K562 treated with DMSO at 1 percent for 24 hours (cell line): ENCODE results near the gene ZSCAN21. TPM values are rescaled to one million over a fixed set of nuclear protein-coding genes. Genes with fewer than 3 reads are reported as not detected.

Experiments used
- total RNA-seq: library from RNA; unstranded; fragments of 300-600 nt; gene quantifications from 2 replicates; pipeline ENCODE4 v1.2.3, GENCODE V29; 2022; ENCODE audit warnings: low read depth; ENCODE audit not compliant: insufficient read depth

Gene ZSCAN21
- total RNA-seq, result 13.1 and 17.1 TPM in 2 replicates

DNA sequence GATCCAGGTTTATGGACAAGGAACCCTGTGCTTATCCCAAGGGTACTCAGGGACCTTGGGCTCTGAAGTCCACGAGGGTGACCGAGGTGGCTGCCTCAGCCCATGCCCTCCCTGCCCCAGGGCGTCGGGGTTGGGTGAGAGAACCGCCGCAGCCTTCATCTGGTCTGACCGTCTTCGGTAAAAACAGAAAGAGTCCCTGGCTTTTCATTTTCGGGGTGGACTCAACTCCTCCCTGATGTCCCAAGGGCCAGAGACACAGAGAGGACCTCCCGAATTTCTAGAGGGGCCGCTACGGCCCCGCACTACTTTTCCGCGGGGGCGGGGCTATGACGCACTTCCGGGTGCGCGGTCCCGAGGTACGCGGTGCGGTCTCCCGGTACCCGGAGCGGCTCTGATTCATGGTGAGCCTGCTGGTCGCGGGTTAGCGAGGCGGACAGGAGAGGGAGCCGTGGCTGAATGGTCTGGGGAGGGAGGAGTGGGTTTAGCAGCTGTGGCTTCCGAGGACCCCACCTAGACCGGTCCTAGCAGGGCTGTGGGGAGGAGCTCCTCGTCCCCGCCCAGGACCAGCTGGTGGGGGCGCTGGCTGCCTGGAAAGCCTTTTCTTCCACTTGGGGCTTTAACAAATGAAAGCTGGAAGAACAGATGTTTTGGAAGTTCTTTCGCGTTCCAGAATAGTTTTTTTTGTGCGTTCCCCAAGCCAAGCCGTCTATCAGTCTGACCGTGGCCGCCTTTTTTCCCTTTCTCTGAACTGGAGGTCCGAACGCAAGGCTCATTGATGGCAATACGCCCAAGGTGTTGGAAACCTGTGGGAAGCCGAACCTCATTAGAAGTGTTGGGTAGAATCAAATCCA is at the start of gene ZSCAN21:
TSS of gene ZSCAN21 (plus strand) at position 334 of the 851 bp plus-strand sequence. CDS start 7,233 bp downstream, outside the sequence.

DNA sequence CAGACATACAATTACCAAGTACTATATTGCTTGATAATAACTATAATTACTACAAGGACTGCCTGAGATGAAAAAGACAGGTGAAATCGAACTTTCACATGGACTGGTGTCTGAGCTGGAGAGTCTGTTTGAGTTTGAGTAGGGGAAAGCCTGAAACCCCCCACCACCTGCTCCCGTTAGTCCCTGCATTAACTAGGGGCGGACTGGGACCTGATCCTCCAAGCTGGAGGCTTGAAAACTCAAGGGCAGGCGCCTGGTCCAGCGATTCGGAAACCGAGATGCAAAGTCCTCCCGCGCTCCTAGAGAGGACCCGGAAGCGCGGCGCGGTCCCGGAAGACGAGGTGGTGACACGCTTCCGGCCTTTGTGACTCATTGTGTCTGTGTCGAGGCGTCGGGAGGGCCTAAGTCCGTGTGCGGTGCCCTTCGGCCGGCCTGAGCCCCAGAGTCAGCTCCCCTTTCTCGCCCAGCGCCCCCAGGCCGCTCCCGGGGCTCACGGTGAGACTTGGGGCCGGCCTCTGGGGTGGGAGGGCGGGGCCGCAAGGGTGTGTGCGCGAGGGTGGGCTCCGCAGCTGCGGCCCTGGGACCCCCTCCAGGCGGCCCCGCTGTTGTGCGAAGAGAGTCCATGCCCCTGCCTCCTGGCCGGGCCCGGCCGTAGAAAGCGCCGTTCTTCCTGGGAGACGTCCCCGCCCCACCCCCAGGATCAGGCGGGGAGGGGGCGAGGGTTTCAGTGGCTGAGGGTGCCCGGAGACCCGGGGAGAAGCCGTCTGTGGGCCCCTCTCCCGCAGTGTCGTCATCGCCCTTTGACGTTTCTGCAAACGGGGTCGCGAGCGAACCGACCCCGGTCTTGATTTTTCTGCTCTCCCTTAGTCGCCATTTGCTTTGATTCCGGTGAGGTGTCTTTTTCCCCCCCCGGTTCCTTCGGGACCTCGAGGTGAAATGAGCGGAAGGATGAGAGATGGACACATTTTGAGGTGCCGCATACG is 34.1 kb upstream of the ZSCAN21 start, which contains the start of gene ZKSCAN1:
TSS of gene ZKSCAN1 (plus strand) at position 365 of the 983 bp plus-strand sequence. CDS start 7,911 bp downstream, outside the sequence.

DNA sequence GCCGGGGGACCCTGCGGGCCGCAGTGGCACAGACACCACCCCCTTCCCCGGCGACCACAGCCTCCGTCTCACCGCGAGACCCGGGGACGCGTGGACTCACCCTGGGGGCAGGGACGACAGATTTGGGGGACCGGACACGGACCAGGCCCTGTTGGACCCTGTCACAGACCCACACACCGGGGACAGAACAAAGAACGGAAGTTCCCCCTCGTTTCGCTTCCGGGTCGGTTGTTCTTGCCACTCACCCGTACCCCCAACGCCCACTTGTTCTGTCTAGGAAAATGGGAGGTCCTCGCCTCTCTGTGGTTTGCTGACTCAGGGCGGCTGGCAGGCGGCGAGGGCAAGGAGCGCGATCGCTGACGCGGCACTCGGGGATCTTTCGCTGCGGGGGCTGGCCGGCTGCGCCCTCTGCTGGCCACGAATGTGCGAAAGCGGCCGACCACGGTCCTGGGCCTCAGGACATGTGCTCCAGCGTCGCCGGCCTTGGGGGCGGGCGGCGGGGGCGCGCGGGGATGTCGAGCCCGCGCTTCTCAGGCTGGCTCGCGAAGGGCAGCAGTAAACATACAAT is 32.0 kb downstream of the ZSCAN21 start, which contains the start of gene ZNF3:
TSS of gene ZNF3 (minus strand) at position 189 of the 568 bp plus-strand sequence. CDS start 4,366 bp downstream, outside the sequence.

DNA sequence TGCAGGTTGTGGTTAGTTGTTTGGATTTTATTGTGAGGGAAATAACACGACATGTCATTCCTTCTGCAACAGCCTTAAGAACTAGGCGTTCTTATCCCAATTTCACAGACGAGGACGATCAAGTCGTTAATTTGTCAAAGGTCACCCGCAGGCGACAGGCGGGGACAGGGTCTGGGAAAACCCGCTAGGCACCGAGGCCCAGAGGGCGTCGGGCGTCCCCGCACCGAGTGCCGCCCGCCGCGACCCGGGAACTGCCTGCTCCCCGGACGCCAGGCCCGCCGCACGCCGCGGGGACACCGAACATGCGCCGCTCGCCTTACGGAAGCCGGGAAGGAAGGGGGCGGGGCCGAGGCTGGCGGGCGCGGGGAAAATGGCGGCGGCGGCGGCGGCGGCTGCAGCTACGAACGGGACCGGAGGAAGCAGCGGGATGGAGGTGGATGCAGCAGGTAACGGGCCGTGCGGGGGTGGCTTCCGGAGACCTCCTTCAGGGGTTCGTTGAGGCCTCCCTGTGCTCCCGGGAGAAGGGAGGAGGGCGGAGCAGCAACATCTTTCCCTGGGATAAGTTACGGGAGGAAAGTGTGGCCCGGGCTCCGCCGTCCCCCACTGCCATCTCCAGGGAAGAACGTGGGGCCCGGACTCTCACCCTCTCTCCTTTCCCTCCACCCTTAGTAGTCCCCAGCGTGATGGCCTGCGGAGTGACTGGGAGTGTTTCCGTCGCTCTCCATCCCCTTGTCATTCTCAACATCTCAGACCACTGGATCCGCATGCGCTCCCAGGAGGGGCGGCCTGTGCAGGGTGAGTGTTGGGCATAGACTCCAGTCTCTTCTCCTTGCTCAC is 39.3 kb downstream of the ZSCAN21 start, which contains the start of gene COPS6:
TSS of gene COPS6 (plus strand) at position 349 of the 837 bp plus-strand sequence. CDS start at position 371, 22 bp downstream.

DNA sequence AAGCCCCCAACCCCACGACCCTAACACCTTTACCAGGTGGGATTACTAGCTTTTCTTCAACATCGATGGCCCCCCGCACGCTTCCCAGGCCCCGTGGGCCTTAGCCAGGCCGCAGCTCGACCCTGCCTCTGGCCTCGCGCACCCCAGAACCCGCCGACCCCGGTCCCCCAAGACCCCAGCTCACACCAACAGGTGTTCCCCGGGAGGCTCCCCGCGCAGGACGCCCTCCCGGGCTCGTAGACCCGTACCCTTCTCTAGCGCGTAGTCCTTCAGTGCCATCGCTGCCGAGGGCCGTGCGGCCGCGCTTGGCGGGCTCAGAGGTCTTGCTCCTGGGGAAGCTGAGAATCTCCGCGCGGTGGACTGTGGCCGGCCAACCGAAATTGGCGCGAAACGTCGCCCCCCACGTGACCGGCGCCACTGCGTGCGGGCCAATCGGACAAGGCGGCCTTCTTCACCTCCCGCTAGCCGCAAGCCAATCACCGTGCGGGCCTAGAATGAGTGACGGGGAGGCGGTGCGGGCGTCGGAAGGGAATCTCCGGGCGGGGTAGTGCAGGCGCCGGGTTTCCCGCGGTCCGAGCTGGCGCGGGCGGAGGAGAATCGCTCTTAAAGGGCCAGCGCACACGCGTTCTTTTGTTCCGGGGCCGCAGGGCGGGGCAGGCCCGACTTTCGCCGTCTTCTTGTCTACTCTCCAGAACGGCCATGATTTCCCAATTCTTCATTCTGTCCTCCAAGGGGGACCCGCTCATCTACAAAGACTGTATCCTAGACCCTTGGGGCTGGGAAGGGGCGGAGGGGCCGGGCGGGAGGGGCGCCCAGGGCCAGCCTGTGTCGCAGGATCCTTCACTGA is 51.7 kb downstream of the ZSCAN21 start, which contains the start of the genes AP4M1 and MCM7:
TSS of gene AP4M1 (plus strand) at position 628 of the 847 bp plus-strand sequence. CDS start at position 700, 72 bp downstream.
TSS of gene MCM7 (minus strand) at position 382 of the 847 bp plus-strand sequence. CDS start at position 279, 103 bp downstream.

Other genes starting within 250 kb of the ZSCAN21 start
- gene CYP3A43, start 221.8 kb upstream of the ZSCAN21 start, total RNA-seq, result not detected in 2 replicates
- gene OR2AE1, start 172.7 kb upstream of the ZSCAN21 start, total RNA-seq, result not detected in 2 replicates
- gene TRIM4, start 130.2 kb upstream of the ZSCAN21 start, total RNA-seq, result 37.2 and 40.7 TPM in 2 replicates
- 1.0 TPM in 1 of 2 replicates, not detected in the other for gene GJC3, start 120.2 kb upstream of the ZSCAN21 start, total RNA-seq
- gene AZGP1, start 73.7 kb upstream of the ZSCAN21 start, total RNA-seq, result not detected in 2 replicates
- gene ZKSCAN1, start 34.2 kb upstream of the ZSCAN21 start, total RNA-seq, result 15.3 and 16.6 TPM in 2 replicates
- gene ZNF3, start 31.9 kb downstream of the ZSCAN21 start, total RNA-seq, result 25.3 and 28.5 TPM in 2 replicates
- 181 and 186 TPM in 2 replicates for gene COPS6, start 39.2 kb downstream of the ZSCAN21 start, total RNA-seq
- 443 and 494 TPM in 2 replicates for gene MCM7, start 51.6 kb downstream of the ZSCAN21 start, total RNA-seq
- 20.7 and 22.2 TPM in 2 replicates for gene AP4M1, start 51.9 kb downstream of the ZSCAN21 start, total RNA-seq
- gene TAF6, start 69.6 kb downstream of the ZSCAN21 start, total RNA-seq, result 108 and 127 TPM in 2 replicates
- 8.4 and 10.7 TPM in 2 replicates for gene CNPY4, start 69.9 kb downstream of the ZSCAN21 start, total RNA-seq
- 5.3 and 5.6 TPM in 2 replicates for gene MBLAC1, start 77.2 kb downstream of the ZSCAN21 start, total RNA-seq
- 355 and 415 TPM in 2 replicates for gene LAMTOR4, start 99.1 kb downstream of the ZSCAN21 start, total RNA-seq
- 47.1 and 49.6 TPM in 2 replicates for gene TRAPPC14, start 108.9 kb downstream of the ZSCAN21 start, total RNA-seq
- gene GAL3ST4, start 118.8 kb downstream of the ZSCAN21 start, total RNA-seq, result 3.5 and 4.9 TPM in 2 replicates
- 3.2 and 4.3 TPM in 2 replicates for gene GPC2, start 127.6 kb downstream of the ZSCAN21 start, total RNA-seq
- 6.8 and 7.3 TPM in 2 replicates for gene STAG3, start 128.1 kb downstream of the ZSCAN21 start, total RNA-seq
- not detected in 2 replicates for gene PVRIG, start 170.2 kb downstream of the ZSCAN21 start, total RNA-seq